Measurements from ENCODE around the gene LHFPL3. TPM values are rescaled to one million over a fixed set of nuclear protein-coding genes. Genes with fewer than 3 reads are reported as not detected.

The LHFPL3 gene
- total and polyA plus RNA-seq, 2 donors (not counting 3 experiments of a cell fraction or from before 2014, with no cell fraction given) = not detected

- BruUV-seq (replicated peaks) = no TSS peak
Measured at GRCh38 chr7:104951546-104951945, 623.1 kb downstream of the LHFPL3 start.

More at GRCh38 chr7:104951546-104951945, 623.1 kb downstream of the LHFPL3 start:
- no peaks in the 10 kb centered on the region for H3K79me2 ChIP-seq (ENCODE audit: control insufficient read depth, insufficient read depth, low read length)
- no peak overlapping the region for H3K27ac ChIP-seq (ENCODE audit: insufficient read depth, low read depth, low read length)
- no peaks in the 10 kb centered on the region for H3K4me1 ChIP-seq (ENCODE audit: control insufficient read depth, extremely low read depth, insufficient read depth, low read length)
- H3K9me1 ChIP-seq (replicated peaks; ENCODE audit: control insufficient read depth, extremely low read depth, insufficient read depth, low read length) = no peaks in the 10 kb centered on the region
- no peaks in the 10 kb centered on the region for H3K36me3 ChIP-seq (ENCODE audit: control insufficient read depth in 2 of 2, extremely low read depth in 1 of 2, insufficient read depth in 2 of 2, low read length in 2 of 2)
- POLR2A ChIA-PET = no interaction called here
- no peak overlapping the region for H3K9ac ChIP-seq (replicated peaks; ENCODE audit: extremely low read depth, insufficient read depth, low read length)
- H2AFZ ChIP-seq (ENCODE audit: low read depth, low read length) = no peak overlapping the region
- dilution Hi-C loops (cut with MboI; ENCODE audit: extremely low pct_ligation_motif_present, low sequenced_read_pairs) (no loop called here), intact Hi-C loops (cut with micrococcal nuclease) (no loop called here)
- H3K4me3 ChIP-seq (replicated peaks in 1 of 3; ENCODE audit: insufficient read depth in 1 of 3, low read depth in 1 of 3, low read length in 3 of 3) = no peak overlapping the region
- TF ChIP-seq MAX (IDR thresholded peaks at IDR 0.05; ENCODE audit: insufficient read depth, insufficient read length) = no peak
- no peak for TF ChIP-seq EZH2 (IDR thresholded peaks at IDR 0.05; ENCODE audit: borderline replicate concordance, low read depth, low read length, severe bottlenecking)
- TF ChIP-seq POLR2A (IDR thresholded peaks at IDR 0.05; ENCODE audit: low read depth, low read length) = no peak
- TF ChIP-seq CTCF (IDR thresholded peaks at IDR 0.05; ENCODE audit: extremely low read depth in 1 of 2, insufficient read depth in 1 of 2, low read depth in 1 of 2, low read length in 2 of 2) = no peak
- no peak for TF ChIP-seq MYC (IDR thresholded peaks at IDR 0.05; ENCODE audit: low read depth, low read length)
- TF ChIP-seq GATA2 (IDR thresholded peaks at IDR 0.05; ENCODE audit: insufficient read depth, insufficient read length, low read depth, low read length) = no peak
- no peak for TF ChIP-seq POLR2AphosphoS5 (IDR thresholded peaks at IDR 0.05; ENCODE audit: insufficient read depth, low read depth, low read length)
- TF ChIP-seq JUN (IDR thresholded peaks at IDR 0.05; ENCODE audit: borderline replicate concordance, insufficient read depth, insufficient read length, low read depth) = no peak
- no peak for TF ChIP-seq FOS (IDR thresholded peaks at IDR 0.05; ENCODE audit: borderline replicate concordance, insufficient read depth, low read length)
- FAIRE-seq = no peak
- H4K20me1 ChIP-seq (replicated peaks; ENCODE audit: control insufficient read depth, extremely low read depth, insufficient read depth, low read length) = no peaks in the 10 kb centered on the region
- no peaks in the 10 kb centered on the region for H3K9me3 ChIP-seq (replicated peaks; ENCODE audit: control insufficient read depth, insufficient read depth, low read length)
- no peaks in the 10 kb centered on the region for H3K27me3 ChIP-seq (ENCODE audit: control insufficient read depth in 2 of 2, insufficient read depth in 2 of 2, low read length in 2 of 2)
- CTCF ChIA-PET = no interaction called here
- no peak overlapping the region for H3K4me2 ChIP-seq (ENCODE audit: insufficient read depth, low read length)
- no peak for DNase-seq (ENCODE audit: low read depth, low spot score)

Data from endothelial cell of umbilical vein (primary cell).